ENCODE data around the gene TRPC3. TPM values are rescaled to one million over a fixed set of nuclear protein-coding genes. Genes with fewer than 3 reads are reported as not detected.

The TRPC3 gene
- not detected in 2 replicates for polyA plus RNA-seq (2013)

- peak within 1 kb of the TSS; percentile 93 for H3K4me2 ChIP-seq (ENCODE audit: low read length)
- H2BK5ac ChIP-seq (ENCODE audit: low read depth, low read length, poor library complexity): no peak within 1 kb of the TSS
- no peak within 1 kb of the TSS for H2BK12ac ChIP-seq (ENCODE audit: low read length)
- H3K14ac ChIP-seq (ENCODE audit: low read length): no peak within 1 kb of the TSS
- peaks cover 3% of the 10 kb centered on the region for H3K9me3 ChIP-seq (ENCODE audit: insufficient read depth, low read depth, low read length)
- no peak within 1 kb of the TSS for H4K91ac ChIP-seq (ENCODE audit: low read depth, low read length)
- no peaks in the 10 kb centered on the region for H3K79me2 ChIP-seq (ENCODE audit: control insufficient read depth, insufficient read depth, low read length, poor library complexity)
- peaks cover 34% of the 10 kb centered on the region for H3K27me3 ChIP-seq (ENCODE audit: insufficient read depth, low read length)
- peaks cover 5 to 12% of the 10 kb centered on the region in 2 experiments for H3K4me1 ChIP-seq (ENCODE audit: control insufficient read depth in 1 of 2, insufficient read depth in 2 of 2, low read length in 2 of 2)
- no CpG with 5 or more reads among the region's 69 CpGs for WGBS (ENCODE audit: extremely low coverage, insufficient coverage, insufficient read length)
- H3K4me3 ChIP-seq (ENCODE audit: low read depth, low read length): peak within 1 kb of the TSS; percentile 63
- H3K27ac ChIP-seq (ENCODE audit: low read depth, low read length): no peak within 1 kb of the TSS
- peak in 1 of 2 donors; percentile 9 for DNase-seq
- H2AFZ ChIP-seq (ENCODE audit: insufficient read depth, low read length, poor library complexity): peak within 1 kb of the TSS; percentile 27
- no peak within 1 kb of the TSS for H4K12ac ChIP-seq (ENCODE audit: low read depth, low read length)
- H3K9ac ChIP-seq (ENCODE audit: low read length): no peak within 1 kb of the TSS
- H2BK120ac ChIP-seq (ENCODE audit: insufficient read depth, low read length, poor library complexity): no peak within 1 kb of the TSS
- H3K23ac ChIP-seq (ENCODE audit: low read length): no peak within 1 kb of the TSS
- no peak within 1 kb of the TSS for H2AK5ac ChIP-seq (ENCODE audit: low read length)
- no peak within 1 kb of the TSS for H4K8ac ChIP-seq (ENCODE audit: low read depth, low read length)
- no peaks in the 10 kb centered on the region for H3K79me1 ChIP-seq (ENCODE audit: low read length)
- no peak within 1 kb of the TSS for H3K18ac ChIP-seq (ENCODE audit: low read length)
- no peak within 1 kb of the TSS for H3K4ac ChIP-seq (ENCODE audit: low read depth, low read length)
- no peaks in the 10 kb centered on the region for H3K36me3 ChIP-seq (ENCODE audit: control insufficient read depth in 1 of 2, insufficient read depth in 2 of 2, low read length in 2 of 2)
These were observed at the start of gene TRPC3 for GRCh38 chr4:121951521-121952110. Gene TRPC3, minus strand, starts transcription at chr4:121952060. Its CDS starts 380 bp downstream, at chr4:121951680.

DNA sequence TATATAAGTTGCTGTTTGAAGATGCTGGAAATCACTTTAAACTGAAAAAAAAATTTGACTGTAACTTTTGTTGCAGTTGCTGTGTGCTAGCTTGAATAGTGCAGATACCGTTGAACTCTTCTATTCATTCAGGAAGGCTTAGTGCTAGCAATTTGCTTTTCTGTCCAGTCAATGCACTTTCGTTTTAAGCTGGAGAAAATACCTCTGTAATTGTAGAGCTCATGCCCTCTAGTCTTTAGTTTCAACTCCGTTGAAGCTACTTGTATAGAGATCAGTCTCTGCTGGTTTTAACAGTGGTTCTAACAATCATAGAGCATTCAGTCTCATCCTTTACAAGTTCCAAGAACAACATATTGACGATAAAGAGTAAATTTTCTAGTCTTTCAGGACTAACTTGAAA is 49.0 kb upstream of the TRPC3 start:
- no peak overlapping the region for H4K91ac ChIP-seq (ENCODE audit: low read depth, low read length)
- no peak overlapping the region for H2BK5ac ChIP-seq (ENCODE audit: low read depth, low read length, poor library complexity)
- no peak overlapping the region for H3K4ac ChIP-seq (ENCODE audit: low read depth, low read length)
- H3K4me3 ChIP-seq (ENCODE audit: low read depth, low read length): no peak overlapping the region
- no peak overlapping the region for H3K23ac ChIP-seq (ENCODE audit: low read length)
- no peak overlapping the region for H3K18ac ChIP-seq (ENCODE audit: low read length)
- no CpG with 5 or more reads among the region's 4 CpGs for WGBS (ENCODE audit: extremely low coverage, insufficient coverage, insufficient read length)
- no peak overlapping the region for H3K27ac ChIP-seq (ENCODE audit: low read depth, low read length)
- no peak overlapping the region for H3K4me2 ChIP-seq (ENCODE audit: low read length)
- H3K9ac ChIP-seq (ENCODE audit: low read length): no peak overlapping the region
- H3K27me3 ChIP-seq (ENCODE audit: insufficient read depth, low read length): no peaks in the 10 kb centered on the region
- H2BK12ac ChIP-seq (ENCODE audit: low read length): no peak overlapping the region
- no peak overlapping the region for H2AK5ac ChIP-seq (ENCODE audit: low read length)
- no peak for DNase-seq
- H2BK120ac ChIP-seq (ENCODE audit: insufficient read depth, low read length, poor library complexity): no peak overlapping the region
- H2AFZ ChIP-seq (ENCODE audit: insufficient read depth, low read length, poor library complexity): no peak overlapping the region
- H3K79me2 ChIP-seq (ENCODE audit: control insufficient read depth, insufficient read depth, low read length, poor library complexity): no peaks in the 10 kb centered on the region
- no peaks in the 10 kb centered on the region for H3K79me1 ChIP-seq (ENCODE audit: low read length)
- H3K9me3 ChIP-seq (ENCODE audit: insufficient read depth, low read depth, low read length): no peaks in the 10 kb centered on the region
- no peak overlapping the region for H3K14ac ChIP-seq (ENCODE audit: low read length)
- H4K12ac ChIP-seq (ENCODE audit: low read depth, low read length): no peak overlapping the region
- H4K8ac ChIP-seq (ENCODE audit: low read depth, low read length): no peak overlapping the region
- H3K4me1 ChIP-seq (ENCODE audit: control insufficient read depth in 1 of 2, insufficient read depth in 2 of 2, low read length in 2 of 2): no peaks in the 10 kb centered on the region
- H3K36me3 ChIP-seq (ENCODE audit: control insufficient read depth in 1 of 2, insufficient read depth in 2 of 2, low read length in 2 of 2): no peaks in the 10 kb centered on the region

DNA sequence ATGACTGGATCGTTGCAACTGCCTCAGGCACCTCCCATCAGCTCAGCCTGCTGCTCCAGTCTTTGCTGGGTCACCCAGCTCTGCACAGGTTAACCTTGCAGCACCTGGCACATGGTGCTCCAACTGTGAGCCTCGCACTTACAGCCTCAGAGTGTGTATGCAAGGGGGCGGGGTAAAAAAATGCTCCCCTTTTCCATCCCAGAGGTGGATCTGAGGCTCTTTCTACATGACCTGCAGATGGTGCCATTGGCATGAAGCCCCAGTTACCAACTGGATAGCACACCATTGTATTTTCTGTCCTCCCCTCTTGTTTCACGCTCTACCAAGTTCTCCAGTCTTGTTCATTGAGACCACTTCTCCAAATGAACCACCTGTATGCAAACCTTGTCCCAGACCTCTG is 46.2 kb upstream of the TRPC3 start:
- H3K27me3 ChIP-seq (ENCODE audit: insufficient read depth, low read length): no peaks in the 10 kb centered on the region
- no peaks in the 10 kb centered on the region for H3K9me3 ChIP-seq (ENCODE audit: insufficient read depth, low read depth, low read length)
- no peaks in the 10 kb centered on the region for H3K79me2 ChIP-seq (ENCODE audit: control insufficient read depth, insufficient read depth, low read length, poor library complexity)
- no peak overlapping the region for H3K4ac ChIP-seq (ENCODE audit: low read depth, low read length)
- no peak overlapping the region for H3K4me2 ChIP-seq (ENCODE audit: low read length)
- no peak overlapping the region for H3K14ac ChIP-seq (ENCODE audit: low read length)
- DNase-seq: no peak
- H3K4me3 ChIP-seq (ENCODE audit: low read depth, low read length): no peak overlapping the region
- H4K8ac ChIP-seq (ENCODE audit: low read depth, low read length): no peak overlapping the region
- H2AFZ ChIP-seq (ENCODE audit: insufficient read depth, low read length, poor library complexity): no peak overlapping the region
- H3K9ac ChIP-seq (ENCODE audit: low read length): no peak overlapping the region
- no peaks in the 10 kb centered on the region for H3K36me3 ChIP-seq (ENCODE audit: control insufficient read depth in 1 of 2, insufficient read depth in 2 of 2, low read length in 2 of 2)
- H3K79me1 ChIP-seq (ENCODE audit: low read length): no peaks in the 10 kb centered on the region
- H3K27ac ChIP-seq (ENCODE audit: low read depth, low read length): no peak overlapping the region
- H4K12ac ChIP-seq (ENCODE audit: low read depth, low read length): no peak overlapping the region
- no peak overlapping the region for H2BK12ac ChIP-seq (ENCODE audit: low read length)
- H3K23ac ChIP-seq (ENCODE audit: low read length): no peak overlapping the region
- no peaks in the 10 kb centered on the region for H3K4me1 ChIP-seq (ENCODE audit: control insufficient read depth in 1 of 2, insufficient read depth in 2 of 2, low read length in 2 of 2)
- no CpG with 5 or more reads among the region's 4 CpGs for WGBS (ENCODE audit: extremely low coverage, insufficient coverage, insufficient read length)
- H4K91ac ChIP-seq (ENCODE audit: low read depth, low read length): no peak overlapping the region
- H3K18ac ChIP-seq (ENCODE audit: low read length): no peak overlapping the region
- H2BK5ac ChIP-seq (ENCODE audit: low read depth, low read length, poor library complexity): no peak overlapping the region
- no peak overlapping the region for H2BK120ac ChIP-seq (ENCODE audit: insufficient read depth, low read length, poor library complexity)
- no peak overlapping the region for H2AK5ac ChIP-seq (ENCODE audit: low read length)

- WGBS (ENCODE audit: extremely low coverage, insufficient coverage, insufficient read length): no CpG with 5 or more reads among the region's 3 CpGs
- no peak overlapping the region for H4K91ac ChIP-seq (ENCODE audit: low read depth, low read length)
- H2BK12ac ChIP-seq (ENCODE audit: low read length): no peak overlapping the region
- DNase-seq: no peak
- H3K23ac ChIP-seq (ENCODE audit: low read length): no peak overlapping the region
- no peak overlapping the region for H4K8ac ChIP-seq (ENCODE audit: low read depth, low read length)
- no peak overlapping the region for H2AFZ ChIP-seq (ENCODE audit: insufficient read depth, low read length, poor library complexity)
- no peaks in the 10 kb centered on the region for H3K36me3 ChIP-seq (ENCODE audit: control insufficient read depth in 1 of 2, insufficient read depth in 2 of 2, low read length in 2 of 2)
- no peak overlapping the region for H2BK120ac ChIP-seq (ENCODE audit: insufficient read depth, low read length, poor library complexity)
- no peaks in the 10 kb centered on the region for H3K4me1 ChIP-seq (ENCODE audit: control insufficient read depth in 1 of 2, insufficient read depth in 2 of 2, low read length in 2 of 2)
- H3K4ac ChIP-seq (ENCODE audit: low read depth, low read length): no peak overlapping the region
- H3K79me2 ChIP-seq (ENCODE audit: control insufficient read depth, insufficient read depth, low read length, poor library complexity): no peaks in the 10 kb centered on the region
- H3K4me2 ChIP-seq (ENCODE audit: low read length): no peak overlapping the region
- H2BK5ac ChIP-seq (ENCODE audit: low read depth, low read length, poor library complexity): no peak overlapping the region
- H2AK5ac ChIP-seq (ENCODE audit: low read length): no peak overlapping the region
- H3K27ac ChIP-seq (ENCODE audit: low read depth, low read length): no peak overlapping the region
- no peak overlapping the region for H3K14ac ChIP-seq (ENCODE audit: low read length)
- H3K79me1 ChIP-seq (ENCODE audit: low read length): no peaks in the 10 kb centered on the region
- H3K4me3 ChIP-seq (ENCODE audit: low read depth, low read length): no peak overlapping the region
- H3K18ac ChIP-seq (ENCODE audit: low read length): no peak overlapping the region
- H3K9me3 ChIP-seq (ENCODE audit: insufficient read depth, low read depth, low read length): no peaks in the 10 kb centered on the region
- no peaks in the 10 kb centered on the region for H3K27me3 ChIP-seq (ENCODE audit: insufficient read depth, low read length)
- H4K12ac ChIP-seq (ENCODE audit: low read depth, low read length): no peak overlapping the region
- H3K9ac ChIP-seq (ENCODE audit: low read length): no peak overlapping the region
These were observed 44.1 kb upstream of the TRPC3 start for GRCh38 chr4:121995790-121996537.

All from trophoblast cell (in vitro differentiated cells and primary cell).